ENCODE results near the gene SLC28A1.

The SLC28A1 gene

GRCh38 chr15:84962955-84963354 is 78.5 kb downstream of the SLC28A1 start:
- H3K4me3 ChIP-seq (ENCODE audit: low read depth, low read length) = no peak overlapping the region
- no peak for TF ChIP-seq CTCF (IDR thresholded peaks at IDR 0.05; ENCODE audit: low read depth, low read length, missing control alignments)
- DNase-seq (ENCODE audit: low read depth) = no peak

GRCh38 chr15:84967380-84967779 is 82.9 kb downstream of the SLC28A1 start:
- H3K4me3 ChIP-seq (ENCODE audit: low read depth, low read length) = no peak overlapping the region
- no peak for TF ChIP-seq CTCF (IDR thresholded peaks at IDR 0.05; ENCODE audit: low read depth, low read length, missing control alignments)
- no peak for DNase-seq (ENCODE audit: low read depth)

GRCh38 chr15:84968301-84968700 is 83.8 kb downstream of the SLC28A1 start:
- TF ChIP-seq CTCF (IDR thresholded peaks at IDR 0.05; ENCODE audit: low read depth, low read length, missing control alignments) = no peak
- H3K4me3 ChIP-seq (ENCODE audit: low read depth, low read length) = no peak overlapping the region

GRCh38 chr15:84969257-84969656 is 84.8 kb downstream of the SLC28A1 start:
- no peak for DNase-seq (ENCODE audit: low read depth)
- no peak overlapping the region for H3K4me3 ChIP-seq (ENCODE audit: low read depth, low read length)
- no peak for TF ChIP-seq CTCF (IDR thresholded peaks at IDR 0.05; ENCODE audit: low read depth, low read length, missing control alignments)

More at GRCh38 chr15:84968301-84968700, 83.8 kb downstream of the SLC28A1 start:
- no peak for DNase-seq (ENCODE audit: low read depth)

GRCh38 chr15:84970843-84971242 is 86.4 kb downstream of the SLC28A1 start:
- TF ChIP-seq CTCF (IDR thresholded peaks at IDR 0.05; ENCODE audit: low read depth, low read length, missing control alignments) = no peak
- H3K4me3 ChIP-seq (ENCODE audit: low read depth, low read length) = no peak overlapping the region
- no peak for DNase-seq (ENCODE audit: low read depth)

- no peak overlapping the region for H3K4me3 ChIP-seq (ENCODE audit: low read depth, low read length)
- no peak for TF ChIP-seq CTCF (IDR thresholded peaks at IDR 0.05; ENCODE audit: low read depth, low read length, missing control alignments)
- DNase-seq (ENCODE audit: low read depth) = no peak
Measured at GRCh38 chr15:84973492-84974460, 89.3 kb downstream of the SLC28A1 start.
